ENCODE results near the gene SEMA6C.
"Not testable (repeated sequence)": the region's sequence is repeated elsewhere in the genome, so short reads cannot be mapped to it uniquely, and the experiment has no call there.

The SEMA6C gene

DNA sequence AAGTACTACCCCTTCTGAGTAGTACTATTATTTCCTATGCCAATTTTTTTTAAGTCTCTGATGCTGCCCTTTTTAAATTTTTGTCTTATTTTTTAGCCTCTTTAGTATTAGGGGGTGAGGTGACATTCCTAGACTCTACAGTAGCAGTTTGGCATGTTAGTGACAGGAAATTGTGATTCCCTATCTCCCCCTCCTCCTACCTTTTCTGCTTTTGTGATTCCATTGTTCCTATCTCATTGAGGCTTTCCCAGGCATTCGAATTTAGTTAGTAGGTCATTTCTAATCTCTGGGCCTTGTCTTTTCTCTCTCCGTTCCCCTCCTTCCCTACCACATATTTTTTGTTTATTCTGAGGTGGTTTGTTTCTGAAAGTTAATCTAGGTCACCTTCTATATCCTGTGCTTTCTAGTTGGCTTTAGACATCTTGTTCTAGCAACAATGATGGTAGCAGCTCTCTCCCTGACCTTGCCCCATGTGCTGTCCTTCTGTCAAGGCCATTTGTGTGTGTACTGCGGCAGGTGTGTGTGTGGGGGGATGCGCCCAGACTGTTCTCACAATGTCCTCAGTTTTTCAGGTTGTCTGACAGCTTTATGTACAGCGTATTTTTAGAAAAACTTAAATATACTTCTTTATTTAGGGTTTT, 21.5 kb downstream of the SEMA6C start:
- DNase-seq = no peak

DNA sequence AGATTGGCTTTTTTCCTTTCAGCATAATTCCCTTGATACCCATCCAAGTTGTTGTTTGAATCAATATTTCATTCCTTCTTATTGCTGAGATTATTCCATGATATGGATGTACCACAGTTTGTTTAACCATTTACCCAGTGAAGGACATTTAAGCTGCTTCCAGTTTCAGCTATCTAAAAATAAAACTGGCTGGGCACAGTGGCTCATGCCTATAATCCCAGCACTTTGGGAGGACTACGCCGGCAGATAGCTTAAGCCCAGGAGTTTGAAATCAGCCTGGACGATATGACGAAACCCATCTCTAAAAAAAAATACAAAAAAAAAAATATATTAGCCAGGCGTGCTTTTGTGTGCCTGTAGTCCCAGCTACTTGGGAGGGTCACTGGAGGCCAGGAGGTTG, 32.6 kb downstream of the SEMA6C start:
- DNase-seq = no peak

DNA sequence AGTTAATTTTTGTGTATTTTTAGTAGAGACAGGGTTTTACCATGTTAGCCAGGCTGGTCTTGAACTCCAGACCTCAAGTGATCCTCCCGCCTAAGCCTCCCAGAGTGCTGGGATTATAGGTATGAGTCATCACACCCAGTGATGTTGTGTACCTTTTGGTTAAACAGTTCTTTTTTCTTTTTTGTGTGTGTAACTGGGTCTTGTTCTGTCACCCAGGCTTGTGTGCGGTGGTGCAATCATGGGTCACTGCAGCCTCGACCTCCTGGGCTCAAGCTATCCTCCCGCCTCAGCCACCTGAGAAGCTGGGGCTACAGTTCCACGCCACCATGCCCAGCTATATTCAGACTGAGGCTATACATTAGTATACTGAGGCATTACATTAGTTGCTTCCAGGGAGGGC, 38.1 kb downstream of the SEMA6C start:
- no peak for DNase-seq

DNA sequence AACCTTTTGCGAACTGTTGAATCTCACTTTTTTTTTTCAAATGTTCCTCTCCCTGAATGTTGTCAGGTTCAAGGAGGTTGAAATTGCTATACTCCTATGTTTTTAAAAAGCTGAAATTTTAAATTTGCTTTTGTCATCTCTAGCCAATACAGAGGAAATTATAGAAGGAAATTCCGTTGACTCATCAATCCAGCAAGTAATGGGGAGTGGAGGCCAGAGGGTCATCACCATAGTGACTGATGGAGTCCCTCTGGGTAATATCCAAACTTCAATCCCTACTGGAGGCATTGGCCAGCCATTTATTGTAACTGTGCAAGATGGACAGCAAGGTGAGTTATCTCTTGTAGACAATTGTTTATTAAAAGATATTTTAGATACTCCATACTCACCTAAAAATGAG, 39.5 kb downstream of the SEMA6C start:
- no peak for DNase-seq

DNA sequence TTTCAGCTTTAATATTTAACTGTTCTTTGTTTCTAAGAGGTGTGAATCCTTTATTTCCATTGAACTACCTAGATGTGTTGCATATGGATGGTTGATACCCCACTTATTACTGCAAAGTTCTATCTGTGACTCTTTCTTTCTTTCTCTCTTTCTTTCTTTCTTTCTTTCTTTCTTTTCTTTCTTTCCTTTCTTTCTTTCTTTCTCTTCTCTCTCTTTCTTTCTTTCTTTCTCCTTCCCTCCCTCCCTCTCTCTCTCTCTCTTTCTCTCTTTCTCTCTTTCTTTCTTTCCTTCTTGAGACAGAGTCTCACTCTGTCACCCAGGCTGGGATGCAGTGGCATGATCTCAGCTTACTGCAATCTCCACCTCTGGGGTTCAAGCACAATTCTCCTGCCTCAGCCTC, 41.8 kb downstream of the SEMA6C start:
- no peak for DNase-seq

DNA sequence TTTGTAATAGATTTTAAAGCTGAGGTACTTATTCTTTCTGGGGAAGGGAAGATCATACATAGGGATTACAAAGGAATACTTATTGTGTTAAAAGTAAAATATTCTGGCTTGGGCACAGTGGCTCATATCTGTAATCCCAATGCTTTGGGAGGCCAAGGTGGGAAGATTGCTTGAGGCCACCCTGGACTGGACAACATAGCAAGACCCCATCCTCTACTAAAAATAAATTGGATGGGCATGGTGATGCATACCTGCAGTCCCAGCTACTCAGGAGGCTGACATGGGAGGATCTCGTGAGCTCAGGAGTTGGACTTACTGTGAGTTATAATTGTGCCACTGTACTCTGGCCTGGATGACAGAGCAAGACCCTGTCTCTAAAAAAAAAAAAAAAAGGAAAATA, 48.3 kb downstream of the SEMA6C start:
- DNase-seq = no peak

DNA sequence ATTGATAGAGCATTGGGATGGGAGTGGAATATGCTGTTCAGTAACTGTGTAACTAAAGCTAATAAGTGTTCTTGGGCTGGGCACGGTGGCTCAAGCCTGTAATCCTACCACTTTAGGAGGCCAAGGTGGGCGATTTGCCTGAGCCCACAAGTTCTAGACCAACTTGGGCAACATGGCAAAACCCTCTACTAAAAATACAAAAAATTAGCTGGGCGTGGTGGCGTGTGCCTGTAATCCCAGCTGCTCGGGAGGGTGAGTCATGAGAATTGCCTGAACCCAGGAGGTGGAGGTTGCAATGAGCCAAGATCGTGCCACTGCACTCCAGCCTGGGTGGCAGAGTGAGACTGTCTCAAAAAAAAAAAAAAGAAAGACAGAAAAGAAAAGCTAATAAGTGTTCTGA, 49.0 kb downstream of the SEMA6C start:
- not testable (repeated sequence) for DNase-seq

DNA sequence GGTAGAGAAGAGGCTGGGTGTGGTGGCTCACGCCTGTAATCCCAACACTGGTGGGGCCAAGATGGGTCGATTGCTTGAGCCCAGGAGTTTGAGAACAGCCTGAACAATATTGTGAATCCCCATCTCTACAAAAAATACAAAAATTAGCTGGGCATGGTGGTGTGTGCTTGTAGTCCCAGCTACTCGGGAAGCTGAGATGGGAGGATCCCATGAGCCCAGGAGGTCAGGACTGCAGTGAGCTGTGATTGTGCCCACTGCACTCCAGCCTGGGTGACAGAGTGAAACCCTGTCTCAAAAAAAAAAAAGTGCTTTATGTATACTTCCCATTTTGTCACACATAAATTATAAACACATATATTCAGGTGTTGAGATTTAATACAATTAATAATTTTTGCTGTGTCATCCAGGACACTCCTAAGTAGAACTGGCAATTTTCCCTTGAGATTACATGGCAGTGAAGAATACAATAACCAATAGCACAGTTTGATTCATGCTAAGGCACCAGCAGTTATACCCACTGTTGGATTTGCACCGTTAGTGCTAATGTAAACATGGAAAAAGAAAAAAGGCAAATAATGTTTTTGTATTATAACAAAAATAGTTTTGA, 60.4 kb downstream of the SEMA6C start:
- DNase-seq = no peak
